K562 (cell line): Measurements from ENCODE around the gene C1orf56. TPM values are rescaled to one million over a fixed set of nuclear protein-coding genes. Genes with fewer than 3 reads are reported as not detected.

Experiments
- ATAC-seq: fragments of 200-7000 bp; cut with Tn5 transposase; 3 replicates; pipeline ENCODE4 v1.9.1; 2020; ENCODE audit warnings: moderate library complexity
- BruUV-seq: library from RNA; stranded (reverse); fragments of 400-500 nt; replicated peaks from 2 replicates; lab custom pipeline; 2021; lab: Mats Ljungman, UMichigan
- CTCF ChIA-PET: fragments of 300-600 bp; formaldehyde crosslinking; extraction: SDS; loops from one replicate; lab custom pipeline; 2021; ENCODE audit warnings: low intra/inter-chr PET ratio; lab: Yijun Ruan, JAX
- POLR2A ChIA-PET: fragments of 300-600, 350-650 bp; sonication (Branson Sonifier 250); formaldehyde crosslinking; extraction: SDS; loops from one replicate; lab custom pipeline; 2021; ENCODE audit warnings: antibody characterized with exemption, inconsistent platforms; lab: Yijun Ruan, JAX
- DNase-seq, 4 experiments: peaks; one replicate each; pipeline versions ENCODE4 v3.0.0 to v3.0.0-alpha.2; 2011 to 2018; ENCODE audit warnings: low spot score in 3 of 4, mixed read lengths in 3 of 4; ENCODE audit errors: extremely low read depth in 1 of 4
- FAIRE-seq: peaks from 2 replicates; lab custom pipeline; 2011; peaks lifted over from hg19 to GRCh38; lab: Jason Lieb, UNC
- H2AFZ ChIP-seq: 2 replicates; pipeline ENCODE4 v1.6.0; 2011; ENCODE audit warnings: low read depth, low read length, control low read depth, inconsistent platforms
- H3K27ac ChIP-seq: fragments of 200-600 bp; 3 replicates; pipeline ENCODE4 v1.8.0; 2011; ENCODE audit warnings: low read depth, mild to moderate bottlenecking, control low read depth, inconsistent platforms, low read length, moderate library complexity, mixed read lengths; ENCODE audit errors: extremely low read depth
- H3K27me3 ChIP-seq, 2 experiments: fragments of 300-600 bp in 1 of 2; 2 replicates in 1 of 2; 3 replicates in 1 of 2; pipeline versions ENCODE4 v1.6.0 to v1.8.0; 2011; ENCODE audit warnings: inconsistent platforms in 2 of 2, low read length in 2 of 2, mild to moderate bottlenecking in 1 of 2, mixed read lengths in 1 of 2, moderate library complexity in 1 of 2; ENCODE audit not compliant: control insufficient read depth in 2 of 2, insufficient read depth in 2 of 2
- H3K36me3 ChIP-seq: fragments of 300-600 bp; 3 replicates; pipeline ENCODE4 v1.8.0; 2011; ENCODE audit warnings: mild to moderate bottlenecking, low read length, inconsistent platforms; ENCODE audit not compliant: control insufficient read depth, insufficient read depth
- H3K4me1 ChIP-seq, 2 experiments: fragments of 200-600 bp in 1 of 2; replicated peaks in 1 of 2; 2 replicates in 1 of 2; 3 replicates in 1 of 2; pipeline versions ENCODE4 v1.5.1 to v1.8.0; 2011; ENCODE audit warnings: inconsistent platforms in 2 of 2, low read length in 2 of 2, mild to moderate bottlenecking in 1 of 2, mixed read lengths in 1 of 2, moderate library complexity in 1 of 2; ENCODE audit not compliant: control insufficient read depth in 2 of 2, insufficient read depth in 2 of 2
- H3K4me2 ChIP-seq: 2 replicates; pipeline ENCODE4 v1.6.1; 2011; ENCODE audit warnings: low read length, control low read depth, inconsistent platforms, mixed read lengths; ENCODE audit not compliant: insufficient read depth
- H3K4me3 ChIP-seq: fragments of 200-600 bp; sonication (generic), shearing (Covaris generic); 2 replicates; pipeline ENCODE4 v1.5.1; 2016; ENCODE audit warnings: control low read depth, inconsistent platforms
- H3K79me2 ChIP-seq: fragments of 200-600 bp; 3 replicates; pipeline ENCODE4 v1.8.0; 2011; ENCODE audit warnings: low read length, inconsistent platforms; ENCODE audit not compliant: control insufficient read depth, insufficient read depth
- H3K9ac ChIP-seq, 2 experiments: 2 replicates each; pipeline versions ENCODE4 v1.6.0 to v1.6.1; 2011; ENCODE audit warnings: low read depth in 2 of 2, low read length in 2 of 2, control low read depth in 1 of 2, inconsistent platforms in 1 of 2, mild to moderate bottlenecking in 1 of 2, mixed read lengths in 1 of 2; ENCODE audit not compliant: insufficient read depth in 1 of 2
- H3K9me1 ChIP-seq: one replicate; pipeline ENCODE4 v1.6.0; 2011; ENCODE audit warnings: inconsistent platforms, mild to moderate bottlenecking, low read length, moderate library complexity; ENCODE audit not compliant: control insufficient read depth, insufficient read depth
- H3K9me3 ChIP-seq: replicated peaks from 2 replicates; pipeline ENCODE4 v1.5.1; 2011; ENCODE audit warnings: low read depth, low read length, inconsistent platforms; ENCODE audit not compliant: control insufficient read depth, insufficient read depth
- H4K20me1 ChIP-seq: replicated peaks from 2 replicates; pipeline ENCODE4 v1.6.1; 2011; ENCODE audit warnings: low read length, inconsistent platforms, mixed read lengths; ENCODE audit not compliant: control insufficient read depth, insufficient read depth
- AFF4 ChIP-seq: sonication (generic); formaldehyde crosslinking; IDR thresholded peaks from 2 replicates; pipeline ENCODE4 v1.8.0; 2023; ENCODE audit warnings: mild to moderate bottlenecking, missing genetic modification reagents
- BRF2 ChIP-seq: IDR thresholded peaks from 3 replicates; pipeline ENCODE4 v1.6.1; 2011; ENCODE audit warnings: borderline replicate concordance, mild to moderate bottlenecking; ENCODE audit not compliant: insufficient read length, insufficient read depth
- GMEB1 ChIP-seq: fragments of 250-450 bp; sonication (Bioruptor Pico); IDR thresholded peaks from 2 replicates; pipeline ENCODE4 v1.4.0; 2020; ENCODE audit warnings: mild to moderate bottlenecking
- MIER1 ChIP-seq: fragments of 450-650 bp; IDR thresholded peaks from 2 replicates; pipeline ENCODE4 v1.6.1; 2016; ENCODE audit warnings: antibody characterized with exemption, mild to moderate bottlenecking, low read depth
- NFRKB ChIP-seq: fragments of 450-650 bp; IDR thresholded peaks from 2 replicates; pipeline ENCODE4 v1.6.1; 2016; ENCODE audit warnings: low read depth
- RAD51 ChIP-seq: fragments of 450-650 bp; IDR thresholded peaks from 2 replicates; pipeline ENCODE4 v1.7.1; 2016; ENCODE audit warnings: low read depth, mild to moderate bottlenecking, borderline replicate concordance
- ZFP30 ChIP-seq: fragments of 250-450 bp; sonication (Bioruptor Pico); IDR thresholded peaks from 2 replicates; pipeline ENCODE4 v1.8.0; 2022; ENCODE audit warnings: moderate library complexity, mild to moderate bottlenecking, inconsistent platforms, borderline replicate concordance
- ZNF696 ChIP-seq: fragments of 250-450 bp; sonication (Bioruptor Pico); conservative IDR thresholded peaks from 2 replicates; pipeline ENCODE4 v1.4.0; 2020; ENCODE audit warnings: mild to moderate bottlenecking, moderate library complexity
- WGBS: fragments of 100-300 bp; shearing (Covaris generic); methylation state at CpG from one replicate; pipeline ENCODE4 v1.1.6; 2016; ENCODE audit warnings: low coverage, mixed read lengths; ENCODE audit not compliant: insufficient coverage; ENCODE audit errors: missing lambda C conversion rate; 5-methylcytosine and 5-hydroxymethylcytosine counted together
- in situ Hi-C: fragments of 300-500 bp; cut with MboI; formaldehyde crosslinking; loops from 4 replicates; pipeline ENCODE4 v1.15.0; 2018; ENCODE audit warnings: inconsistent platforms, mixed read lengths
- intact Hi-C: fragments of 100-400 bp; cut with micrococcal nuclease; formaldehyde crosslinking; loops from 2 replicates; pipeline ENCODE4 v1.14.2; 2022
- polyA plus RNA-seq, 8 experiments: library from polyadenylated mRNA; depleted of rRNA in 4 of 8; stranded (reverse) in 5 of 8; unstranded in 3 of 8; fragments of >200 nt; fragmentation: Nextera tagmentation in 2 of 8; fragmentation: Illumina TruSeq in 1 of 8; extraction: Ambion mirVana in 2 of 8; extraction: Trizol in 1 of 8; gene quantifications; 2 replicates each; pipeline versions ENCODE4 v1.2.1 to v1.2.3, GENCODE V29; 2011 to 2014; ENCODE audit warnings: inconsistent platforms in 1 of 8, missing spikeins in 1 of 8
- total RNA-seq, 7 experiments: library from RNA; depleted of rRNA in 6 of 7; stranded (reverse); fragments of >200 nt in 6 of 7; fragmentation: Illumina TruSeq in 2 of 7; extraction: Trizol in 2 of 7; gene quantifications; 2 replicates each; pipeline versions ENCODE4 v1.2.1 to v1.2.3, GENCODE V29; 2011 to 2021; ENCODE audit warnings: low replicate concordance in 1 of 7
- TF ChIP-seq, protein P1 (sequence below): fragments of 200-800 bp; sonication (Bioruptor generic); IDR thresholded peaks from 2 replicates; pipeline ENCODE4 v1.6.1; 2017; ENCODE audit warnings: missing genetic modification characterization, missing compliant biosample characterization
- TF ChIP-seq, protein P2 (sequence below): fragments of 450-650 bp; IDR thresholded peaks from one replicate; pipeline ENCODE4 v1.6.1; 2018; ENCODE audit warnings: mild to moderate bottlenecking, moderate library complexity; ENCODE audit not compliant: partially characterized antibody

C1orf56 gene
- total and polyA plus RNA-seq, 9 of the 15 experiments (the other 6 are each of a cell fraction or from before 2014, with no cell fraction given) = 0.18 to 15.7 (median 1.1) TPM

DNA sequence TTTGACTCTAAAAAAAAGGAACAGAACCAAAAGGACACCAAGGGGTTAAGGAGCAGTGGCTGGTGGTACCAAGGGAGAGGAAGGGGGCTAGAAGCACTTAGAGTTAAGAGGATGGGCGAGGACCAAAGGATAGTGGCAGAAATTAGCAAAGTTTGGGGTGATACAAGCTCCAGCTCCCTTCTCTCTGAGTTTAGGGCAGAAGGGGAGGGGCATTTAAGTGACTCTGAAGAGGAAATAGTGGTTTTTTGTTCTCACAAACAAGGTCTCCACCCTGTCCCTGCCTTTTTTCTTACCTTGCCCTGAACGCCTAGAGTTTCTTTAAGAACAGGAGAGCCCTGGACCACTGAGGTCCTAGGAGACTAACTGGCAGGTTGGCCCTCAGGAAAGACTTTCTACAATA, 8.6 kb downstream of the C1orf56 start:
- intact Hi-C loops = loop anchor here (5.0 kb wide), 2 partner anchors 34 to 49 kb away; partner anchors contain the start of genes MINDY1 and PRUNE1
- Histone ChIP-seq H2AFZ (no peak overlapping the region), H3K9ac (peak overlapping the region; percentile 80 to 92; a peak in 3 of 4 replicates), H3K27me3 (no peaks in the 10 kb centered on the region), H3K27ac (peak overlapping the region; percentile 91), H3K4me3 (peak overlapping the region; percentile 95), H3K79me2 (peaks cover 79% of the 10 kb centered on the region), H4K20me1 (0 out of 2 replicates have a peak, but pooled peaks cover 3% of the 10 kb centered on the region), H3K4me1 (peaks cover 43 to 56% of the 10 kb centered on the region in 2 experiments), H3K9me1 (peaks cover 2% of the 10 kb centered on the region), H3K4me2 (peak overlapping the region; percentile 96), H3K9me3 (no peaks in the 10 kb centered on the region), H3K36me3 (peaks cover 71% of the 10 kb centered on the region)
- ChIA-PET CTCF (no interaction called here), POLR2A (interaction anchor here (0.7 to 4.4 kb wide), 8 partner anchors 9 to 195 kb away, joined by 3 to 19 read pairs (median 6); partner anchors contain the start of genes BNIPL and C1orf56)
- 25% methylated on average over 2 of the region's 2 CpGs for WGBS
- no peak for FAIRE-seq
- peak in 1 of 4 experiments; percentile 54 for DNase-seq
- in situ Hi-C loops = no loop called here
- ATAC-seq = no peak
- no TSS peak for BruUV-seq
- no peak for TF ChIP-seq AFF4 (CRISPR knock-in tag)
- no peak for TF ChIP-seq MIER1
- TF ChIP-seq, protein P1, sequence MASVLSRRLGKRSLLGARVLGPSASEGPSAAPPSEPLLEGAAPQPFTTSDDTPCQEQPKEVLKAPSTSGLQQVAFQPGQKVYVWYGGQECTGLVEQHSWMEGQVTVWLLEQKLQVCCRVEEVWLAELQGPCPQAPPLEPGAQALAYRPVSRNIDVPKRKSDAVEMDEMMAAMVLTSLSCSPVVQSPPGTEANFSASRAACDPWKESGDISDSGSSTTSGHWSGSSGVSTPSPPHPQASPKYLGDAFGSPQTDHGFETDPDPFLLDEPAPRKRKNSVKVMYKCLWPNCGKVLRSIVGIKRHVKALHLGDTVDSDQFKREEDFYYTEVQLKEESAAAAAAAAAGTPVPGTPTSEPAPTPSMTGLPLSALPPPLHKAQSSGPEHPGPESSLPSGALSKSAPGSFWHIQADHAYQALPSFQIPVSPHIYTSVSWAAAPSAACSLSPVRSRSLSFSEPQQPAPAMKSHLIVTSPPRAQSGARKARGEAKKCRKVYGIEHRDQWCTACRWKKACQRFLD = no peak
- TF ChIP-seq GMEB1 (CRISPR knock-in tag) = no peak
- TF ChIP-seq BRF2 = no peak
- no peak for TF ChIP-seq RAD51
- no peak for TF ChIP-seq ZFP30
- TF ChIP-seq ZNF696 (CRISPR knock-in tag) = no peak
- TF ChIP-seq NFRKB = no peak; the same call in 1 of the 2 replicates
- TF ChIP-seq, protein P2, sequence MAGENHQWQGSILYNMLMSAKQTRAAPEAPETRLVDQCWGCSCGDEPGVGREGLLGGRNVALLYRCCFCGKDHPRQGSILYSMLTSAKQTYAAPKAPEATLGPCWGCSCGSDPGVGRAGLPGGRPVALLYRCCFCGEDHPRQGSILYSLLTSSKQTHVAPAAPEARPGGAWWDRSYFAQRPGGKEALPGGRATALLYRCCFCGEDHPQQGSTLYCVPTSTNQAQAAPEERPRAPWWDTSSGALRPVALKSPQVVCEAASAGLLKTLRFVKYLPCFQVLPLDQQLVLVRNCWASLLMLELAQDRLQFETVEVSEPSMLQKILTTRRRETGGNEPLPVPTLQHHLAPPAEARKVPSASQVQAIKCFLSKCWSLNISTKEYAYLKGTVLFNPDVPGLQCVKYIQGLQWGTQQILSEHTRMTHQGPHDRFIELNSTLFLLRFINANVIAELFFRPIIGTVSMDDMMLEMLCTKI = no peak
